GM18951 (cell line): Measurements from ENCODE around the gene SCARB1.

Source experiments
- POLR2A ChIP-seq: IDR thresholded peaks from 4 replicates; pipeline ENCODE4 v1.6.1; 2011; ENCODE audit warnings: mild to moderate bottlenecking; ENCODE audit not compliant: insufficient read length, insufficient read depth; ENCODE audit errors: extremely low read depth
- in situ Hi-C: fragments of 300-500 bp; cut with MboI; formaldehyde crosslinking; loops from one replicate; pipeline ENCODE4 v1.12.0; 2022; ENCODE audit warnings: low sequenced_read_pairs, mixed read lengths, inconsistent platforms; ENCODE audit not compliant: unreplicated experiment

The SCARB1 gene

GRCh38 chr12:124851342-124851741, 12.3 kb downstream of the SCARB1 start:
- TF ChIP-seq POLR2A, result no peak
- in situ Hi-C loops, result no loop called here

GRCh38 chr12:124849382-124849781, 14.3 kb downstream of the SCARB1 start:
- TF ChIP-seq POLR2A, result no peak
- in situ Hi-C loops, result no loop called here

- in situ Hi-C loops, result no loop called here
- no peak for TF ChIP-seq POLR2A
Measured at GRCh38 chr12:124848621-124849380, 14.9 kb downstream of the SCARB1 start.

- TF ChIP-seq POLR2A, result no peak
- in situ Hi-C loops, result no loop called here
Measured at GRCh38 chr12:124847113-124848074, 16.3 kb downstream of the SCARB1 start.

GRCh38 chr12:124844411-124845397, 19.0 kb downstream of the SCARB1 start:
- TF ChIP-seq POLR2A, result no peak
- in situ Hi-C loops, result no loop called here

GRCh38 chr12:124842800-124843510, 20.7 kb downstream of the SCARB1 start:
- TF ChIP-seq POLR2A, result no peak
- in situ Hi-C loops, result no loop called here

- TF ChIP-seq POLR2A, result no peak
- in situ Hi-C loops, result no loop called here
Measured at GRCh38 chr12:124842073-124842749, 21.5 kb downstream of the SCARB1 start.

- in situ Hi-C loops, result no loop called here
- TF ChIP-seq POLR2A, result no peak
Measured at GRCh38 chr12:124841558-124841945, 22.1 kb downstream of the SCARB1 start.

- in situ Hi-C loops, result no loop called here
- TF ChIP-seq POLR2A, result no peak
Measured at GRCh38 chr12:124837958-124838803, 25.5 kb downstream of the SCARB1 start.

- no peak for TF ChIP-seq POLR2A
- in situ Hi-C loops, result no loop called here
Measured at GRCh38 chr12:124837249-124837897, 26.3 kb downstream of the SCARB1 start.
